ENCODE measurements around the gene CFAP73. TPM values are rescaled to one million over a fixed set of nuclear protein-coding genes. Genes with fewer than 3 reads are reported as not detected.

CFAP73 gene
- total and polyA plus RNA-seq, 8 donors = 0.44 to 5.7 (median 1.6) TPM; not detected in 4

- intact Hi-C loops (cut with DNase I; ENCODE audit: low total_unique reads) = no loop called here
- H3K27me3 ChIP-seq = no peaks in the 10 kb centered on the region
- TF ChIP-seq POLR2AphosphoS5 (IDR thresholded peaks at IDR 0.05) = no peak
- TF ChIP-seq CTCF (IDR thresholded peaks at IDR 0.05) = no peak
- no peak for TF ChIP-seq EP300 (IDR thresholded peaks at IDR 0.05)
- no peak for TF ChIP-seq POLR2A (IDR thresholded peaks at IDR 0.05)
- no peaks in the 10 kb centered on the region for H3K9me3 ChIP-seq
- DNase-seq = no peak
- peaks cover 13 to 39% (median 21%) of the 10 kb centered on the region in 4 donors for H3K4me1 ChIP-seq
- H3K4me3 ChIP-seq = no peak overlapping the region
- H3K27ac ChIP-seq = no peak overlapping the region
- H3K36me3 ChIP-seq = peaks cover 17 to 41% (median 38%) of the 10 kb centered on the region in 4 donors
- WGBS, 5 donors = 92 to 98% (median 93%) methylated on average over 4 of the region's 4 CpGs
These were observed 41.2 kb downstream of the CFAP73 start for GRCh38 chr12:113190761-113191160.

GRCh38 chr12:113191227-113191626 is 41.7 kb downstream of the CFAP73 start:
- DNase-seq = no peak
- TF ChIP-seq POLR2A (IDR thresholded peaks at IDR 0.05) (no peak), CTCF (IDR thresholded peaks at IDR 0.05) (no peak), EP300 (IDR thresholded peaks at IDR 0.05) (no peak), POLR2AphosphoS5 (IDR thresholded peaks at IDR 0.05) (no peak)
- Histone ChIP-seq H3K9me3 (no peaks in the 10 kb centered on the region), H3K27me3 (no peaks in the 10 kb centered on the region), H3K36me3 (peaks cover 17 to 41% (median 38%) of the 10 kb centered on the region in 4 donors), H3K4me3 (no peak overlapping the region), H3K27ac (no peak overlapping the region), H3K4me1 (peaks cover 9 to 34% (median 18%) of the 10 kb centered on the region in 4 donors)
- intact Hi-C loops (cut with DNase I; ENCODE audit: low total_unique reads) = no loop called here
- WGBS, 5 donors = 90 to 94% (median 93%) methylated on average over 18 to 19 of the region's 19 CpGs

GRCh38 chr12:113194971-113195391 is 45.5 kb downstream of the CFAP73 start:
- intact Hi-C loops (cut with DNase I; ENCODE audit: low total_unique reads) = no loop called here
- H3K27ac ChIP-seq = peak overlapping the region in 1 of 5 donors; percentile 6
- H3K4me3 ChIP-seq = no peak overlapping the region
- no peaks in the 10 kb centered on the region for H3K27me3 ChIP-seq
- peaks cover 17 to 31% (median 28%) of the 10 kb centered on the region in 4 donors for H3K36me3 ChIP-seq
- no peak for DNase-seq
- no peak for TF ChIP-seq EP300 (IDR thresholded peaks at IDR 0.05)
- no peak for TF ChIP-seq CTCF (IDR thresholded peaks at IDR 0.05)
- TF ChIP-seq POLR2A (IDR thresholded peaks at IDR 0.05) = no peak
- no peak for TF ChIP-seq POLR2AphosphoS5 (IDR thresholded peaks at IDR 0.05)
- 69 to 88% (median 80%) methylated on average over 4 of the region's 4 CpGs for WGBS, 5 donors
- H3K9me3 ChIP-seq = no peaks in the 10 kb centered on the region
- peaks cover 0 to 19% (median 5%) of the 10 kb centered on the region in 4 donors for H3K4me1 ChIP-seq

- no peaks in the 10 kb centered on the region for H3K9me3 ChIP-seq
- H3K4me3 ChIP-seq = no peak overlapping the region
- no peak overlapping the region for H3K27ac ChIP-seq
- H3K4me1 ChIP-seq = peaks cover 0 to 19% (median 5%) of the 10 kb centered on the region in 4 donors
- TF ChIP-seq POLR2AphosphoS5 (IDR thresholded peaks at IDR 0.05) = no peak
- no peak for TF ChIP-seq CTCF (IDR thresholded peaks at IDR 0.05)
- TF ChIP-seq EP300 (IDR thresholded peaks at IDR 0.05) = no peak
- TF ChIP-seq POLR2A (IDR thresholded peaks at IDR 0.05) = no peak
- 89 to 95% (median 91%) methylated on average over 13 of the region's 13 CpGs for WGBS, 5 donors
- DNase-seq = no peak
- H3K27me3 ChIP-seq = no peaks in the 10 kb centered on the region
- H3K36me3 ChIP-seq = peaks cover 15 to 25% (median 22%) of the 10 kb centered on the region in 4 donors
- intact Hi-C loops (cut with DNase I; ENCODE audit: low total_unique reads) = no loop called here
These were observed 46.1 kb downstream of the CFAP73 start for GRCh38 chr12:113195598-113195997.
